NCI-H524 (cell line): ENCODE results near the gene MRFAP1L1.
"Not testable (repeated sequence)": the region's sequence is repeated elsewhere in the genome, so short reads cannot be mapped to it uniquely, and the experiment has no call there.

Experiments used
- DNase-seq, 2 experiments: peaks; one replicate each; lab custom pipeline; 2025; lab: John Stamatoyannopoulos, UW

The MRFAP1L1 gene

GRCh38 chr4:6734165-6734786, 24.6 kb upstream of the MRFAP1L1 start:
- DNase-seq: no peak

GRCh38 chr4:6733358-6734164, 23.9 kb upstream of the MRFAP1L1 start:
- DNase-seq: no peak

GRCh38 chr4:6732441-6733357, 23.0 kb upstream of the MRFAP1L1 start:
- DNase-seq: no peak

- no peak for DNase-seq
Measured at GRCh38 chr4:6731780-6732179, 22.1 kb upstream of the MRFAP1L1 start.

- no peak for DNase-seq
Measured at GRCh38 chr4:6731318-6731675, 21.6 kb upstream of the MRFAP1L1 start.

GRCh38 chr4:6730603-6731317, 21.1 kb upstream of the MRFAP1L1 start:
- peak; percentile 83 to 94 for DNase-seq

- DNase-seq: no peak
Measured at GRCh38 chr4:6728320-6729029, 18.8 kb upstream of the MRFAP1L1 start.

GRCh38 chr4:6727943-6728250, 18.2 kb upstream of the MRFAP1L1 start:
- DNase-seq: no peak

GRCh38 chr4:6727081-6727942, 17.6 kb upstream of the MRFAP1L1 start:
- no peak for DNase-seq

GRCh38 chr4:6725427-6725961, 15.8 kb upstream of the MRFAP1L1 start:
- not testable (repeated sequence) for DNase-seq

- no peak for DNase-seq
Measured at GRCh38 chr4:6724421-6725111, 14.9 kb upstream of the MRFAP1L1 start.

- DNase-seq: no peak
Measured at GRCh38 chr4:6723851-6724250, 14.2 kb upstream of the MRFAP1L1 start.

GRCh38 chr4:6722891-6723290, 13.2 kb upstream of the MRFAP1L1 start:
- DNase-seq: no peak

- DNase-seq: no peak
Measured at GRCh38 chr4:6721121-6721520, 11.5 kb upstream of the MRFAP1L1 start.

GRCh38 chr4:6720202-6720699, 10.6 kb upstream of the MRFAP1L1 start:
- DNase-seq: peak; percentile 37 to 76

GRCh38 chr4:6719611-6720179, 10.0 kb upstream of the MRFAP1L1 start:
- DNase-seq: no peak

- DNase-seq: no peak
Measured at GRCh38 chr4:6718932-6719610, 9.4 kb upstream of the MRFAP1L1 start.

GRCh38 chr4:6716958-6717655, 7.4 kb upstream of the MRFAP1L1 start:
- DNase-seq: no peak
